ENCODE results near the gene ADRA1B. TPM values are rescaled to one million over a fixed set of nuclear protein-coding genes. Genes with fewer than 3 reads are reported as not detected.

Gene ADRA1B
- total RNA-seq, 1 experiment from 2014 or later = not detected

DNA sequence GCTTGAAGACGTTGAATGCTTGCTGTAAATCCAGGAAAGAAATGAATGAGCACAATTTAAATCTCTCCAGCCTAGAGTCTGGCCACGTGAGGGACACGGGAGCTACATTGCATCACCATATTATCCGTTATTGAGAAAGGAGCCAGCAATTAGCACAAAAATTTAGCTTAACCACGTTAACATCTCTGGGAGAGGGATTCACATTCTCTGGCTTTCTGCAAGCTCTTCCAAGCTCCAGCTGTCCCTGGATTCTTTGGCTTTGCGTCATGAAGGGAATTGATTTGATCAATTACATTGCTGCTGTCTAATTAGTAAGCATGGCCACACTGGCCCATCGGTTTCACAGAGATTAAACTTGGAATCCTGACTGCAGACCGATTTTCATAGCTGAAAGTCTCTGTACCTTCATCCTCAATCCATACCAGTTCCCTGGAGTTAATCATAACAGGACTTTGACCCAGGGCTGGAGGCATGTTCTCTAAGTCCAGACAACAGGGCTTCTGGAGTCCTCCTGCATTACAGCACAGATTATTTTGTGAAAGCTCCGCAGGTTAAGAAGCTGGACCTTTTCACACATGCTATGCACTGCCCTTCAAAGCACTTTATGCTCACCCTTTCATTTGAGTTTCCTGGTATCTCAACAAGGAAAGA lies 31.6 kb downstream of the ADRA1B start:
- no peaks in the 10 kb centered on the region for H3K4me1 Mint-ChIP-seq
- no peak for DNase-seq
- no peak overlapping the region for H3T11ph ChIP-seq (ENCODE audit: low read length)
- no peaks in the 10 kb centered on the region; a peak in 1 of 5 replicates for H3K9me3 Mint-ChIP-seq
- no peak overlapping the region for H2AK5ac ChIP-seq (ENCODE audit: insufficient read length, low read length)
- H2BK120ac ChIP-seq (ENCODE audit: low read depth, low read length, poor library complexity, severe bottlenecking) = no peak overlapping the region
- WGBS (ENCODE audit: extremely low coverage, insufficient read length, low lambda C conversion rate) = no CpG with 5 or more reads among the region's 9 CpGs
- H3K27ac Mint-ChIP-seq = no peak overlapping the region; a peak in 1 of 7 replicates
- H3K23ac ChIP-seq (ENCODE audit: insufficient read length, low read depth, low read length) = no peak overlapping the region
- no peaks in the 10 kb centered on the region; a peak in 1 of 7 replicates for H3K36me3 Mint-ChIP-seq (ENCODE audit: insufficient read depth in 1 of 3, low read depth in 3 of 3)
- H2BK20ac ChIP-seq (ENCODE audit: low read depth, low read length, poor library complexity, severe bottlenecking) = no peak overlapping the region
- no peak overlapping the region for H4K5ac ChIP-seq (ENCODE audit: insufficient read length, low read depth, low read length)
- no peak overlapping the region for H2BK15ac ChIP-seq (ENCODE audit: low read depth, low read length)
- H4K91ac ChIP-seq (ENCODE audit: insufficient read length, low read depth, low read length) = no peak overlapping the region
- no peak overlapping the region for H2AFZ ChIP-seq (ENCODE audit: low read length)
- H3K4me2 ChIP-seq (ENCODE audit: insufficient read depth, insufficient read length, low read length) = no peak overlapping the region
- H3K9me3 ChIP-seq (ENCODE audit: control insufficient read depth, low read depth, low read length) = no peaks in the 10 kb centered on the region
- peaks cover 10% of the 10 kb centered on the region; the same call in 1 of the 2 replicates for H3K27me3 Mint-ChIP-seq (ENCODE audit: low read depth)
- no peaks in the 10 kb centered on the region for H3K23me2 ChIP-seq (ENCODE audit: insufficient read length, low read depth, low read length, poor library complexity, severe bottlenecking)
- no peaks in the 10 kb centered on the region for H4K20me1 ChIP-seq (ENCODE audit: control insufficient read depth, insufficient read depth, insufficient read length)
- no peaks in the 10 kb centered on the region for H3K79me1 ChIP-seq (ENCODE audit: insufficient read depth, low read depth, low read length, poor library complexity, severe bottlenecking)
- no peaks in the 10 kb centered on the region; the same call in 1 of the 2 replicates for H3K4me1 ChIP-seq (ENCODE audit: insufficient read depth, low read length)
- H3K18ac ChIP-seq (ENCODE audit: insufficient read length, low read depth, low read length) = no peak overlapping the region
- no peak overlapping the region for H2BK12ac ChIP-seq (ENCODE audit: insufficient read length, low read depth, low read length)
- H4K8ac ChIP-seq (replicated peaks; ENCODE audit: insufficient read length, low read depth, low read length) = no peak overlapping the region
- H3K79me2 ChIP-seq (ENCODE audit: insufficient read depth, low read length) = no peaks in the 10 kb centered on the region
- no peak overlapping the region for H3K4me3 Mint-ChIP-seq
- H3K27ac ChIP-seq (ENCODE audit: insufficient read length, low read depth, low read length) = no peak overlapping the region
- TF ChIP-seq CTCF (conservative IDR thresholded peaks at IDR 0.05) = no peak
- no peaks in the 10 kb centered on the region for H3K27me3 ChIP-seq (ENCODE audit: insufficient read depth, low read length)
- no peak overlapping the region for H2BK5ac ChIP-seq (ENCODE audit: insufficient read length, low read length)
- H3K4ac ChIP-seq (ENCODE audit: low read depth, low read length) = no peak overlapping the region
- H3K14ac ChIP-seq (ENCODE audit: insufficient read depth, low read length) = no peak overlapping the region
- H3K56ac ChIP-seq (ENCODE audit: insufficient read length, low read depth, low read length) = no peak overlapping the region
- H3K9ac ChIP-seq (ENCODE audit: extremely low read depth, insufficient read length, low read length) = no peak overlapping the region
